HG02870 (cell line): ENCODE measurements around the gene ZBTB48.

ENCODE experiments used
- ATAC-seq: cut with Tn5 transposase; IDR thresholded peaks from one replicate; pipeline ENCODE4 v1.9.1; 2021; ENCODE audit warnings: mild to moderate bottlenecking, moderate library complexity; ENCODE audit not compliant: unreplicated experiment

ZBTB48 gene

GRCh38 chr1:6572653-6573383, 7.0 kb upstream of the ZBTB48 start:
- ATAC-seq: no peak

- no peak for ATAC-seq
Measured at GRCh38 chr1:6574025-6574620, 5.7 kb upstream of the ZBTB48 start.

- no peak for ATAC-seq
Measured at GRCh38 chr1:6574818-6575217, 5.0 kb upstream of the ZBTB48 start.

- ATAC-seq: no peak
Measured at GRCh38 chr1:6577831-6578525, 1.8 kb upstream of the ZBTB48 start.

GRCh38 chr1:6578624-6579373, 995 bp upstream of the ZBTB48 start:
- no peak for ATAC-seq

GRCh38 chr1:6580119-6580592, 362 bp downstream of the ZBTB48 start:
- ATAC-seq: peak; percentile 19

GRCh38 chr1:6580593-6581409, 1.0 kb downstream of the ZBTB48 start:
- ATAC-seq: no peak

- no peak for ATAC-seq
Measured at GRCh38 chr1:6581561-6582305, 1.9 kb downstream of the ZBTB48 start.

GRCh38 chr1:6582370-6582769, 2.6 kb downstream of the ZBTB48 start:
- no peak for ATAC-seq

GRCh38 chr1:6584126-6585080, 4.6 kb downstream of the ZBTB48 start:
- ATAC-seq: no peak

- ATAC-seq: no peak
Measured at GRCh38 chr1:6585081-6585722, 5.4 kb downstream of the ZBTB48 start.

- ATAC-seq: no peak
Measured at GRCh38 chr1:6585841-6586240, 6.0 kb downstream of the ZBTB48 start.

- ATAC-seq: no peak
Measured at GRCh38 chr1:6586404-6586816, 6.6 kb downstream of the ZBTB48 start.

GRCh38 chr1:6587261-6588005, 7.6 kb downstream of the ZBTB48 start:
- ATAC-seq: no peak

GRCh38 chr1:6588128-6588892, 8.5 kb downstream of the ZBTB48 start:
- ATAC-seq: no peak

GRCh38 chr1:6588893-6589520, 9.2 kb downstream of the ZBTB48 start:
- ATAC-seq: no peak
